ENCODE results near the gene HRCT1.

DNA sequence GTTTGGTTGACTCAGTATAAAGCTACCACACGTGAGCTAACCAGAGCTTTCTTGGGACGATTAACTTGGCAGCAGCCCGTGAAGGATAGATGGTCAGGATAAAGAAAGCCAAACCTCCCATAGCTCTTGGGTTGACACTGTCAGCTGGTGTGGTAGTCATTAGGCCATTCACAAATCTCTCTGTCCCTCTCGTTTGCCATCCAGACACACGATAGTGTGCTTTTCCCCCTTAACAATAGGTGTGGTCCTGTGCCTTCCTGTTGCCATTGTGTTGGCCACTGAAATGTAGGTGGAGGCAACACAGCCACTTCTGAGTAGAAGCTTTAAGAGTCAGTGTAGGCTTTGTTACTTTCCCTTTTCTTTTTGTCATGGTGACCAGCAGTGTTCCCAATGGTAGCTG is 47.5 kb upstream of the HRCT1 start:
- TF ChIP-seq POLR2A (IDR thresholded peaks at IDR 0.05): no peak
- TF ChIP-seq, protein P1, sequence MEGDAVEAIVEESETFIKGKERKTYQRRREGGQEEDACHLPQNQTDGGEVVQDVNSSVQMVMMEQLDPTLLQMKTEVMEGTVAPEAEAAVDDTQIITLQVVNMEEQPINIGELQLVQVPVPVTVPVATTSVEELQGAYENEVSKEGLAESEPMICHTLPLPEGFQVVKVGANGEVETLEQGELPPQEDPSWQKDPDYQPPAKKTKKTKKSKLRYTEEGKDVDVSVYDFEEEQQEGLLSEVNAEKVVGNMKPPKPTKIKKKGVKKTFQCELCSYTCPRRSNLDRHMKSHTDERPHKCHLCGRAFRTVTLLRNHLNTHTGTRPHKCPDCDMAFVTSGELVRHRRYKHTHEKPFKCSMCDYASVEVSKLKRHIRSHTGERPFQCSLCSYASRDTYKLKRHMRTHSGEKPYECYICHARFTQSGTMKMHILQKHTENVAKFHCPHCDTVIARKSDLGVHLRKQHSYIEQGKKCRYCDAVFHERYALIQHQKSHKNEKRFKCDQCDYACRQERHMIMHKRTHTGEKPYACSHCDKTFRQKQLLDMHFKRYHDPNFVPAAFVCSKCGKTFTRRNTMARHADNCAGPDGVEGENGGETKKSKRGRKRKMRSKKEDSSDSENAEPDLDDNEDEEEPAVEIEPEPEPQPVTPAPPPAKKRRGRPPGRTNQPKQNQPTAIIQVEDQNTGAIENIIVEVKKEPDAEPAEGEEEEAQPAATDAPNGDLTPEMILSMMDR (IDR thresholded peaks at IDR 0.05 in 8 of 11, conservative IDR thresholded peaks at IDR 0.05 in 3 of 11): no peak

Data from spleen (tissue), 7 donors.